ENCODE data around the gene STX1A.
A peak's percentile ranks its signal among the peaks of the same experiment; 100 is the strongest.

STX1A gene

GRCh38 chr7:73740771-73741170 lies 21.3 kb upstream of the STX1A start:
- in situ Hi-C loops (cut with MboI; ENCODE audit: low sequenced_read_pairs): no loop called here
- no peaks in the 10 kb centered on the region for H3K9me3 ChIP-seq
- H3K4me3 ChIP-seq: no peak overlapping the region
- peaks cover 8% of the 10 kb centered on the region for H3K4me1 ChIP-seq
- peaks cover 11% of the 10 kb centered on the region for H3K36me3 ChIP-seq (replicated peaks)
- no peaks in the 10 kb centered on the region for H3K27me3 ChIP-seq (ENCODE audit: low read depth)
- DNase-seq (ENCODE audit: low spot score in 2 of 2): no peak

GRCh38 chr7:73740212-73740611 lies 20.7 kb upstream of the STX1A start:
- Histone ChIP-seq H3K4me1 (peaks cover 8% of the 10 kb centered on the region), H3K36me3 (replicated peaks) (peaks cover 12% of the 10 kb centered on the region), H3K4me3 (no peak overlapping the region), H3K9me3 (no peaks in the 10 kb centered on the region), H3K27me3 (ENCODE audit: low read depth) (no peaks in the 10 kb centered on the region)
- no peak for DNase-seq (ENCODE audit: low spot score in 2 of 2)
- in situ Hi-C loops (cut with MboI; ENCODE audit: low sequenced_read_pairs): no loop called here

GRCh38 chr7:73739387-73739767 lies 19.9 kb upstream of the STX1A start:
- Histone ChIP-seq H3K4me1 (peaks cover 8% of the 10 kb centered on the region), H3K9me3 (no peaks in the 10 kb centered on the region)

GRCh38 chr7:73738612-73739386 lies 19.3 kb upstream of the STX1A start, which contains the start of gene ABHD11:
TSS of gene ABHD11 (minus strand) at chr7:73738802. CDS start at chr7:73738770, 32 bp downstream.
- in situ Hi-C loops (cut with MboI; ENCODE audit: low sequenced_read_pairs): loop anchor here (10.0 kb wide), 1 partner anchor 404 kb away; no protein-coding TSS in a partner anchor

More at GRCh38 chr7:73739387-73739767, 19.9 kb upstream of the STX1A start:
- H3K4me3 ChIP-seq: peak overlapping the region; percentile 68
- in situ Hi-C loops (cut with MboI; ENCODE audit: low sequenced_read_pairs): loop anchor here (10.0 kb wide), 1 partner anchor 405 kb away; no protein-coding TSS in a partner anchor
- DNase-seq (ENCODE audit: low spot score in 2 of 2): no peak
- H3K36me3 ChIP-seq (replicated peaks): peaks cover 12% of the 10 kb centered on the region
- no peaks in the 10 kb centered on the region for H3K27me3 ChIP-seq (ENCODE audit: low read depth)

GRCh38 chr7:73738220-73738611 lies 18.7 kb upstream of the STX1A start:
- H3K4me3 ChIP-seq: peak overlapping the region; percentile 68
- no peaks in the 10 kb centered on the region for H3K27me3 ChIP-seq (ENCODE audit: low read depth)
- peaks cover 12% of the 10 kb centered on the region for H3K36me3 ChIP-seq (replicated peaks)
- H3K9me3 ChIP-seq: no peaks in the 10 kb centered on the region
- peaks cover 4% of the 10 kb centered on the region for H3K4me1 ChIP-seq
- DNase-seq (ENCODE audit: low spot score in 2 of 2): peak; percentile 25 to 86
- in situ Hi-C loops (cut with MboI; ENCODE audit: low sequenced_read_pairs): loop anchor here (10.0 kb wide), 1 partner anchor 403 kb away; no protein-coding TSS in a partner anchor

More at GRCh38 chr7:73738612-73739386, 19.3 kb upstream of the STX1A start, which contains the start of gene ABHD11:
- DNase-seq (ENCODE audit: low spot score in 2 of 2): peak; percentile 90 to 99
- Histone ChIP-seq H3K27me3 (ENCODE audit: low read depth) (no peaks in the 10 kb centered on the region), H3K4me3 (peak within 1 kb of the TSS; percentile 68), H3K4me1 (peaks cover 8% of the 10 kb centered on the region), H3K9me3 (no peaks in the 10 kb centered on the region), H3K36me3 (replicated peaks) (peaks cover 12% of the 10 kb centered on the region)

GRCh38 chr7:73737491-73738219 lies 18.2 kb upstream of the STX1A start:
- in situ Hi-C loops (cut with MboI; ENCODE audit: low sequenced_read_pairs): loop anchor here (10.0 kb wide), 1 partner anchor 403 kb away; no protein-coding TSS in a partner anchor
- no peak for DNase-seq (ENCODE audit: low spot score in 2 of 2)
- Histone ChIP-seq H3K4me1 (no peaks in the 10 kb centered on the region; the same call in 1 of the 2 replicates), H3K36me3 (replicated peaks) (peaks cover 12% of the 10 kb centered on the region), H3K9me3 (no peaks in the 10 kb centered on the region), H3K27me3 (ENCODE audit: low read depth) (no peaks in the 10 kb centered on the region), H3K4me3 (peak overlapping the region; percentile 68)

GRCh38 chr7:73736885-73737284 lies 17.4 kb upstream of the STX1A start:
- in situ Hi-C loops (cut with MboI; ENCODE audit: low sequenced_read_pairs): loop anchor here (10.0 kb wide), 1 partner anchor 402 kb away; no protein-coding TSS in a partner anchor
- Histone ChIP-seq H3K4me3 (no peak overlapping the region), H3K4me1 (no peaks in the 10 kb centered on the region), H3K36me3 (replicated peaks) (peaks cover 12% of the 10 kb centered on the region), H3K27me3 (ENCODE audit: low read depth) (no peaks in the 10 kb centered on the region), H3K9me3 (no peaks in the 10 kb centered on the region)
- no peak for DNase-seq (ENCODE audit: low spot score in 2 of 2)

- Histone ChIP-seq H3K27me3 (ENCODE audit: low read depth) (no peaks in the 10 kb centered on the region), H3K4me1 (no peaks in the 10 kb centered on the region), H3K9me3 (no peaks in the 10 kb centered on the region), H3K36me3 (replicated peaks) (peaks cover 12% of the 10 kb centered on the region), H3K4me3 (no peak overlapping the region)
- in situ Hi-C loops (cut with MboI; ENCODE audit: low sequenced_read_pairs): loop anchor here (10.0 kb wide), 1 partner anchor 401 kb away; no protein-coding TSS in a partner anchor
- no peak for DNase-seq (ENCODE audit: low spot score in 2 of 2)
Measured at GRCh38 chr7:73735528-73735905, 16.0 kb upstream of the STX1A start.

GRCh38 chr7:73734619-73735527 lies 15.4 kb upstream of the STX1A start:
- Histone ChIP-seq H3K4me1 (no peaks in the 10 kb centered on the region), H3K36me3 (replicated peaks) (peaks cover 12% of the 10 kb centered on the region), H3K4me3 (no peak overlapping the region), H3K27me3 (ENCODE audit: low read depth) (no peaks in the 10 kb centered on the region), H3K9me3 (no peaks in the 10 kb centered on the region)
- in situ Hi-C loops (cut with MboI; ENCODE audit: low sequenced_read_pairs): loop anchor here (5.0 to 10.0 kb wide), 2 partner anchors 128 to 400 kb away; no protein-coding TSS in a partner anchor
- peak; percentile 81 to 92 for DNase-seq (ENCODE audit: low spot score in 2 of 2)

- in situ Hi-C loops (cut with MboI; ENCODE audit: low sequenced_read_pairs): loop anchor here (5.0 to 10.0 kb wide), 2 partner anchors 125 to 398 kb away; no protein-coding TSS in a partner anchor
- DNase-seq (ENCODE audit: low spot score in 2 of 2): no peak
- peaks cover 8% of the 10 kb centered on the region for H3K36me3 ChIP-seq (replicated peaks)
- H3K9me3 ChIP-seq: no peaks in the 10 kb centered on the region
- H3K27me3 ChIP-seq (ENCODE audit: low read depth): no peaks in the 10 kb centered on the region
- H3K4me1 ChIP-seq: no peaks in the 10 kb centered on the region
- H3K4me3 ChIP-seq: no peak overlapping the region
Measured at GRCh38 chr7:73732397-73732796, 12.9 kb upstream of the STX1A start.

- Histone ChIP-seq H3K4me3 (no peak overlapping the region), H3K36me3 (replicated peaks) (no peaks in the 10 kb centered on the region), H3K27me3 (ENCODE audit: low read depth) (no peaks in the 10 kb centered on the region), H3K9me3 (no peaks in the 10 kb centered on the region), H3K4me1 (no peaks in the 10 kb centered on the region)
- in situ Hi-C loops (cut with MboI; ENCODE audit: low sequenced_read_pairs): loop anchor here (5.0 to 10.0 kb wide), 2 partner anchors 123 to 396 kb away; no protein-coding TSS in a partner anchor
- DNase-seq (ENCODE audit: low spot score in 2 of 2): no peak
Measured at GRCh38 chr7:73730485-73730884, 11.0 kb upstream of the STX1A start.

- H3K4me3 ChIP-seq: no peak overlapping the region
- H3K36me3 ChIP-seq (replicated peaks): no peaks in the 10 kb centered on the region
- no peaks in the 10 kb centered on the region for H3K9me3 ChIP-seq
- H3K27me3 ChIP-seq (ENCODE audit: low read depth): no peaks in the 10 kb centered on the region
- no peak for DNase-seq (ENCODE audit: low spot score in 2 of 2)
- no peaks in the 10 kb centered on the region for H3K4me1 ChIP-seq
- in situ Hi-C loops (cut with MboI; ENCODE audit: low sequenced_read_pairs): no loop called here
Measured at GRCh38 chr7:73728551-73728950, 9.1 kb upstream of the STX1A start.

- in situ Hi-C loops (cut with MboI; ENCODE audit: low sequenced_read_pairs): no loop called here
- H3K4me1 ChIP-seq: no peaks in the 10 kb centered on the region
- DNase-seq (ENCODE audit: low spot score in 2 of 2): no peak
- no peaks in the 10 kb centered on the region for H3K27me3 ChIP-seq (ENCODE audit: low read depth)
- H3K36me3 ChIP-seq (replicated peaks): no peaks in the 10 kb centered on the region
- no peaks in the 10 kb centered on the region for H3K9me3 ChIP-seq
- H3K4me3 ChIP-seq: no peak overlapping the region
Measured at GRCh38 chr7:73727952-73728351, 8.5 kb upstream of the STX1A start.
